Glutamatergic neuron (in vitro differentiated cells): ENCODE measurements around the gene CYTIP. TPM values are rescaled to one million over a fixed set of nuclear protein-coding genes. Genes with fewer than 3 reads are reported as not detected.

ENCODE experiments used
- DNase-seq: peaks from one replicate; pipeline ENCODE4 v3.0.0; 2022
- H3K27ac Mint-ChIP-seq: one replicate; pipeline ENCODE4 v1.8.0; 2020; ENCODE audit warnings: mild to moderate bottlenecking, mixed read lengths, inconsistent platforms; ENCODE audit not compliant: unreplicated experiment
- H3K27me3 Mint-ChIP-seq: one replicate; pipeline ENCODE4 v1.8.0; 2020; ENCODE audit warnings: mild to moderate bottlenecking, moderate library complexity, mixed read lengths, inconsistent platforms; ENCODE audit not compliant: unreplicated experiment
- H3K36me3 Mint-ChIP-seq: one replicate; pipeline ENCODE4 v1.8.0; 2020; ENCODE audit warnings: mild to moderate bottlenecking, mixed read lengths, inconsistent platforms; ENCODE audit not compliant: unreplicated experiment
- H3K4me1 Mint-ChIP-seq: one replicate; pipeline ENCODE4 v1.8.0; 2020; ENCODE audit warnings: mild to moderate bottlenecking, low read depth, mixed read lengths, inconsistent platforms; ENCODE audit not compliant: unreplicated experiment
- H3K4me3 Mint-ChIP-seq: one replicate; pipeline ENCODE4 v1.8.0; 2020; ENCODE audit warnings: mild to moderate bottlenecking, mixed read lengths, inconsistent platforms; ENCODE audit not compliant: unreplicated experiment
- H3K9me3 Mint-ChIP-seq: one replicate; pipeline ENCODE4 v1.8.0; 2020; ENCODE audit warnings: mild to moderate bottlenecking, moderate library complexity, mixed read lengths, inconsistent platforms; ENCODE audit not compliant: unreplicated experiment
- total RNA-seq: library from RNA; stranded (reverse); fragmentation: NEBNext Ultra II Directional; extraction: Animal tissue kit (Norgen Biotek cat#: 25700); gene quantifications from one replicate; pipeline ENCODE4 v1.2.1, GENCODE V29; 2021; ENCODE audit not compliant: unreplicated experiment
- TF ChIP-seq, protein P1 (sequence below): fragments of 200-600 bp; sonication (generic); IDR thresholded peaks from one replicate; pipeline ENCODE4 v1.5.0; 2021; ENCODE audit not compliant: partially characterized antibody, unreplicated experiment

The CYTIP gene
- total RNA-seq, 1 donor from 2014 or later = not detected

DNA sequence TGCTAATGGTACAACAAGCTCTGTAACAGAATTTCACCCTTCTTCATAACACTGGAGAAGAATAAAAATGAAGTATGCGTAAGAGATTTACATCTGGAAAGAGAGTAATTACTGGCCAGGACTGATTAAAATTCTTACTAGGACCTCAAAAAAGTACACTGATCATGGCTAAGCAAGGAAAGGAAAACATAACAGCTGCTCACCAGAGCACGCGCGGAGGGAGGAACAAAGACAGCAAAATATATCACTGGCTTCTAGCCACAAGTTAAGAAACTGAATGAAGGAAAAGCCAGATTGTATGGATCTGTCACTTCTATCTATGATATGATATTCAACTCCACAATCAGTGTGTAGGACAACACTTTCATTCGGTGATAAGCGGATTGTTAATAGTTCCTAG, 15.6 kb upstream of the CYTIP start:
- H3K27ac Mint-ChIP-seq = no peak overlapping the region
- DNase-seq = no peak
- H3K4me1 Mint-ChIP-seq = no peaks in the 10 kb centered on the region
- no peaks in the 10 kb centered on the region for H3K9me3 Mint-ChIP-seq
- H3K27me3 Mint-ChIP-seq = peaks cover 1% of the 10 kb centered on the region
- no peaks in the 10 kb centered on the region for H3K36me3 Mint-ChIP-seq
- H3K4me3 Mint-ChIP-seq = no peak overlapping the region
- TF ChIP-seq, protein P1, sequence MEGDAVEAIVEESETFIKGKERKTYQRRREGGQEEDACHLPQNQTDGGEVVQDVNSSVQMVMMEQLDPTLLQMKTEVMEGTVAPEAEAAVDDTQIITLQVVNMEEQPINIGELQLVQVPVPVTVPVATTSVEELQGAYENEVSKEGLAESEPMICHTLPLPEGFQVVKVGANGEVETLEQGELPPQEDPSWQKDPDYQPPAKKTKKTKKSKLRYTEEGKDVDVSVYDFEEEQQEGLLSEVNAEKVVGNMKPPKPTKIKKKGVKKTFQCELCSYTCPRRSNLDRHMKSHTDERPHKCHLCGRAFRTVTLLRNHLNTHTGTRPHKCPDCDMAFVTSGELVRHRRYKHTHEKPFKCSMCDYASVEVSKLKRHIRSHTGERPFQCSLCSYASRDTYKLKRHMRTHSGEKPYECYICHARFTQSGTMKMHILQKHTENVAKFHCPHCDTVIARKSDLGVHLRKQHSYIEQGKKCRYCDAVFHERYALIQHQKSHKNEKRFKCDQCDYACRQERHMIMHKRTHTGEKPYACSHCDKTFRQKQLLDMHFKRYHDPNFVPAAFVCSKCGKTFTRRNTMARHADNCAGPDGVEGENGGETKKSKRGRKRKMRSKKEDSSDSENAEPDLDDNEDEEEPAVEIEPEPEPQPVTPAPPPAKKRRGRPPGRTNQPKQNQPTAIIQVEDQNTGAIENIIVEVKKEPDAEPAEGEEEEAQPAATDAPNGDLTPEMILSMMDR = no peak

DNA sequence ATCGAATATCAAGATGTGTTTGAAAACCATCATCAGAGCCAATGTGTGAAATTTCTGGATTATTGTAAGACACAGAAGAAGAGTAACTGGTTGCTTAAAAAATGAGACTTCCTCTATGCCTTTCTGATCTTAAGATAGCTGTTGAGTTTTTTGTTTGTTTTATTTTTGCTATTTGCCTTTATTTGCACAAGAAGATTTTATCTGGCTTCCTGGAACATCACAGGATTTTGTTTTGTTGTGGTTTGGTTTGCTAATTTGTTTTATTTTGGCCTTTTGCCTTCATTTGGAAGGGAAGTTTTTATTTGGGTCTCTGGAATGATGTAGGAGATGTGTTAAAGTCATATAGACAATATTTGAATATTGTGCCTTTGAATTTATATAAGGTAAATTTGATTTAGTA, 3.9 kb upstream of the CYTIP start:
- Mint-ChIP-seq H3K27ac (no peak overlapping the region), H3K36me3 (no peaks in the 10 kb centered on the region), H3K4me1 (no peaks in the 10 kb centered on the region), H3K4me3 (no peak overlapping the region), H3K27me3 (no peaks in the 10 kb centered on the region), H3K9me3 (no peaks in the 10 kb centered on the region)
- no peak for DNase-seq
- TF ChIP-seq, protein P1 = no peak

DNA sequence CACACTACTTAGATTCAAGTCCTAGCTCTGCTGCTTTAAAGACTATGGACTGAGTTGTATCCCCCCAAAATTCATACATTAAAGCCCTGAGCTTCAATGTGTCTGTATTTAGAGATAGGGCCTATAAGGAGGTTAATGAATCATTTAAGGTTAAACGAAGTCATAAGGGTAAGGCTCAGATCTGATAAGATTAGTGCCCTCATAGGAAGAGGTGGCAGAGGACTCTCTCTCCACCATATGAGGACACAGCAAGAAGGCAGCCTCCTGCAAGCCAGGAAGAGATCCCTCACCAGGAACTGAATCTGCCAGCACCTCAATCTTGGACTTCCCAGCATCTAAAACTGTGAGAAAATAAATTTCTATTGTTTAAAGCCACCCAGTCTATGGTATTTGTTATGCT, 3.1 kb upstream of the CYTIP start:
- no peak for DNase-seq
- Mint-ChIP-seq H3K9me3 (no peaks in the 10 kb centered on the region), H3K4me3 (no peak overlapping the region), H3K27me3 (no peaks in the 10 kb centered on the region), H3K4me1 (no peaks in the 10 kb centered on the region), H3K27ac (no peak overlapping the region), H3K36me3 (no peaks in the 10 kb centered on the region)
- TF ChIP-seq, protein P1 = no peak

DNA sequence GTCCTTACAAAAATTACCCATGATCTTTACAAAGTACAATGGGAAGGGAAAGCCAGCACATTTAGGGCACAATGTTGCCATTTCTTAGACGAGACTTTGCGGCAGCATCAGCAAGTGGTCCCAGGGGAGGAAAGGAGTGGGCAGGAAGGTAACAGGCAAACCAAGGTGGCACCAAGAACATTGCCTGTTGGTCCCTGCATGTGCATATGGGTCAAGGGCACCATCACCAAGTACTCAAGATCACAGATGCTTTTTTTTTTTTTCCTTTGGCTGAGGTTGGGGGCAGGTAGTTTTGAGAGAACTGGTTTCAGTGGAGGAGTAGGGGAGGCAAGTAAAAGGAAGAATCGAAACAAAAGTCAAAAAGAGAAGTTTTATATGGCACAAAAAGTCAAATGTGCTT, 752 bp upstream of the CYTIP start:
- Mint-ChIP-seq H3K4me1 (no peaks in the 10 kb centered on the region), H3K36me3 (no peaks in the 10 kb centered on the region), H3K9me3 (no peaks in the 10 kb centered on the region), H3K4me3 (no peak overlapping the region), H3K27ac (no peak overlapping the region), H3K27me3 (no peaks in the 10 kb centered on the region)
- no peak for DNase-seq
- TF ChIP-seq, protein P1 = no peak

DNA sequence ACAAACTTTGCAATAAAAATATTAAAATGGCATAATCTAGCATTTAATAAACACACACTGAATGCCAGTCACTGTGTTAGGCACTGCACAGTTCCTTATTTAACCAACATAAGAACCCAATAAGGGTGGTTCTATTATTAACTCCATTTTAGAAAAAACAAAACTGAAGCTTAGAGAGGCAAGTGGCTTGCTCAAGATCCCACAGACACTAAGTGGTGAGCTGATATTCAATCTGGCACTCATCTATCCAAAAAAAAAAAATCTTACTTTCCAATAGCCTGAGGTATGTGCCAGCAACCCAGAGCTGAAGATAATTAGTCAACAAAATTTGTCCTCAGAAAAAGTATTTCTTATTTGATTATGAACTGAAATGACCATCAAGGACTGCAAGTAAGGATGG, 799 bp downstream of the CYTIP start:
- TF ChIP-seq, protein P1 = no peak
- H3K4me3 Mint-ChIP-seq = no peak overlapping the region
- H3K27me3 Mint-ChIP-seq = no peaks in the 10 kb centered on the region
- no peak for DNase-seq
- no peaks in the 10 kb centered on the region for H3K9me3 Mint-ChIP-seq
- no peaks in the 10 kb centered on the region for H3K4me1 Mint-ChIP-seq
- no peaks in the 10 kb centered on the region for H3K36me3 Mint-ChIP-seq
- H3K27ac Mint-ChIP-seq = no peak overlapping the region
